Fibroblast of lung (primary cell): ENCODE results near the gene CLDN9. TPM values are rescaled to one million over a fixed set of nuclear protein-coding genes. Genes with fewer than 3 reads are reported as not detected.
"Not testable (repeated sequence)": the region's sequence is repeated elsewhere in the genome, so short reads cannot be mapped to it uniquely, and the experiment has no call there.

Experiments used
- DNase-seq, 2 donors: peaks; one replicate each; pipeline versions ENCODE4 v3.0.0 to v3.0.0-alpha.2; 2010; ENCODE audit warnings: low read depth in 2 of 2
- H2AFZ ChIP-seq: 2 replicates; pipeline ENCODE4 v1.5.1; 2012; ENCODE audit warnings: low read length, control low read depth, inconsistent platforms
- H3K27ac ChIP-seq: 2 replicates; pipeline ENCODE4 v1.5.1; 2011; ENCODE audit warnings: low read length, control low read depth; ENCODE audit not compliant: insufficient read depth
- H3K27me3 ChIP-seq: 2 replicates; pipeline ENCODE4 v1.5.1; 2011; ENCODE audit warnings: mild to moderate bottlenecking, low read length; ENCODE audit not compliant: control insufficient read depth, insufficient read depth
- H3K36me3 ChIP-seq: 2 replicates; pipeline ENCODE4 v1.5.1; 2011; ENCODE audit warnings: low read length; ENCODE audit not compliant: control insufficient read depth, insufficient read depth
- H3K4me1 ChIP-seq: 2 replicates; pipeline ENCODE4 v1.5.1; 2011; ENCODE audit warnings: low read length; ENCODE audit not compliant: control insufficient read depth, insufficient read depth; ENCODE audit errors: extremely low read depth
- H3K4me2 ChIP-seq: 2 replicates; pipeline ENCODE4 v1.5.1; 2011; ENCODE audit warnings: low read length, control low read depth; ENCODE audit not compliant: insufficient read depth; ENCODE audit errors: extremely low read depth
- H3K4me3 ChIP-seq, 4 experiments: fragments of 200-600 bp in 1 of 4; sonication (generic) in 1 of 4; replicated peaks in 1 of 4; 2 replicates each; pipeline ENCODE4 v1.5.1; 2011 to 2016; ENCODE audit warnings: low read length in 4 of 4, low read depth in 3 of 4, mild to moderate bottlenecking in 3 of 4, control low read depth in 2 of 4, inconsistent platforms in 1 of 4, mixed read lengths in 1 of 4; ENCODE audit not compliant: insufficient read depth in 1 of 4; ENCODE audit errors: control extremely low read depth in 1 of 4
- H3K79me2 ChIP-seq: 2 replicates; pipeline ENCODE4 v1.5.1; 2012; ENCODE audit warnings: mild to moderate bottlenecking, low read length, inconsistent platforms; ENCODE audit not compliant: control insufficient read depth, insufficient read depth
- H3K9ac ChIP-seq: 2 replicates; pipeline ENCODE4 v1.5.1; 2011; ENCODE audit warnings: mild to moderate bottlenecking, low read length, control low read depth; ENCODE audit not compliant: insufficient read depth
- H3K9me3 ChIP-seq: 2 replicates; pipeline ENCODE4 v1.5.1; 2012; ENCODE audit warnings: low read depth, low read length; ENCODE audit not compliant: control insufficient read depth, insufficient read depth
- H4K20me1 ChIP-seq: 2 replicates; pipeline ENCODE4 v1.5.1; 2011; ENCODE audit warnings: low read length; ENCODE audit not compliant: control insufficient read depth, insufficient read depth; ENCODE audit errors: extremely low read depth
- CTCF ChIP-seq, 2 donors: IDR thresholded peaks in 1 of 2; conservative IDR thresholded peaks in 1 of 2; 1 replicate in 1 of 2; 2 replicates in 1 of 2; pipeline ENCODE4 v1.5.1; 2011 to 2012; ENCODE audit warnings: low read length in 2 of 2, control low read depth in 1 of 2, inconsistent platforms in 1 of 2, low read depth in 1 of 2, mild to moderate bottlenecking in 1 of 2
- EZH2 ChIP-seq: IDR thresholded peaks from 2 replicates; pipeline ENCODE4 v1.5.1; 2012; ENCODE audit warnings: low read length, control low read depth, mild to moderate bottlenecking; ENCODE audit errors: missing control alignments
- polyA plus RNA-seq, 2 donors: library from polyadenylated mRNA; depleted of rRNA in 1 of 2; stranded (reverse) in 1 of 2; unstranded in 1 of 2; fragments of >200 nt; gene quantifications; 2 replicates each; pipeline ENCODE4 v1.2.1, GENCODE V29; 2011 to 2012; ENCODE audit warnings: missing spikeins in 1 of 2
- total RNA-seq: library from RNA; depleted of rRNA; stranded (reverse); fragments of >200 nt; gene quantifications from 2 replicates; pipeline ENCODE4 v1.2.1, GENCODE V29; 2014

Gene CLDN9
- total and polyA plus RNA-seq, 2 donors (not counting 1 experiment from before 2014, with no cell fraction given) = not detected

- H3K79me2 ChIP-seq, H3K4me2 ChIP-seq, H3K4me1 ChIP-seq, H3K9ac ChIP-seq, H4K20me1 ChIP-seq, H2AFZ ChIP-seq, H3K9me3 ChIP-seq, H3K36me3 ChIP-seq, H3K27ac ChIP-seq, H3K4me3 ChIP-seq, DNase-seq: not testable (repeated sequence)
- H3K27me3 ChIP-seq = peaks cover 18% of the 10 kb centered on the region
Observed at GRCh38 chr16:3053330-3053710, 40.6 kb downstream of the CLDN9 start.

GRCh38 chr16:3054965-3055733 is 42.4 kb downstream of the CLDN9 start:
- H3K9ac ChIP-seq = no peak overlapping the region
- no peaks in the 10 kb centered on the region for H3K9me3 ChIP-seq
- no peaks in the 10 kb centered on the region for H3K4me1 ChIP-seq
- H3K79me2 ChIP-seq = no peaks in the 10 kb centered on the region
- no peaks in the 10 kb centered on the region for H3K36me3 ChIP-seq
- no peak overlapping the region for H2AFZ ChIP-seq
- H4K20me1 ChIP-seq = no peaks in the 10 kb centered on the region
- no peak for TF ChIP-seq EZH2
- no peak for TF ChIP-seq CTCF (conservative IDR thresholded peaks at IDR 0.05 in 1 of 2, IDR thresholded peaks at IDR 0.05 in 1 of 2; ENCODE audit: low read depth in 1 of 2, low read length in 2 of 2)
- DNase-seq = no peak
- no peak overlapping the region for H3K4me2 ChIP-seq
- no peak overlapping the region for H3K4me3 ChIP-seq
- peaks cover 7% of the 10 kb centered on the region for H3K27me3 ChIP-seq
- no peak overlapping the region for H3K27ac ChIP-seq

DNA sequence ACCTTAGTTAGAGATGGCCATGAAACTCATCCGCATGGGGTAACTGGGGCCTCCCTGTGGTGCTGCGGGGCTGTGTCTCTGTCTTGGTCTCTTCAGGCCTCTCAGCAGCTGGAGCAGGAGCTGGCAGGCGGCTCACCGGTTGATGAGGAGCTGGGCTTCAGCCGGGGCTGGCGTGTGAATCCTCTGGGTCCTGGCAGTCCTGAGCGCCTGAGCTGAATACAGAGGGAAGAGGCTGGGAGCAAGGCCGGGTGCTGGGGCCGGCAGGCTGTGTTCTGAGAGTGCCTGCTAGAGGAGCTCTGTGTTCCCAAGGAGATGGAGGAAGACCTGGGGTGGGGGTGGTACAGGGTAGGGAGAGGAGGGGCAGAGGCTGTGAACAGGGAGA is 43.0 kb downstream of the CLDN9 start:
- not testable (repeated sequence) for H3K4me1 ChIP-seq, H3K4me3 ChIP-seq, H3K9me3 ChIP-seq, H3K36me3 ChIP-seq, DNase-seq, H3K9ac ChIP-seq, H3K4me2 ChIP-seq, H3K27ac ChIP-seq, H4K20me1 ChIP-seq, H3K27me3 ChIP-seq, H3K79me2 ChIP-seq, H2AFZ ChIP-seq

DNA sequence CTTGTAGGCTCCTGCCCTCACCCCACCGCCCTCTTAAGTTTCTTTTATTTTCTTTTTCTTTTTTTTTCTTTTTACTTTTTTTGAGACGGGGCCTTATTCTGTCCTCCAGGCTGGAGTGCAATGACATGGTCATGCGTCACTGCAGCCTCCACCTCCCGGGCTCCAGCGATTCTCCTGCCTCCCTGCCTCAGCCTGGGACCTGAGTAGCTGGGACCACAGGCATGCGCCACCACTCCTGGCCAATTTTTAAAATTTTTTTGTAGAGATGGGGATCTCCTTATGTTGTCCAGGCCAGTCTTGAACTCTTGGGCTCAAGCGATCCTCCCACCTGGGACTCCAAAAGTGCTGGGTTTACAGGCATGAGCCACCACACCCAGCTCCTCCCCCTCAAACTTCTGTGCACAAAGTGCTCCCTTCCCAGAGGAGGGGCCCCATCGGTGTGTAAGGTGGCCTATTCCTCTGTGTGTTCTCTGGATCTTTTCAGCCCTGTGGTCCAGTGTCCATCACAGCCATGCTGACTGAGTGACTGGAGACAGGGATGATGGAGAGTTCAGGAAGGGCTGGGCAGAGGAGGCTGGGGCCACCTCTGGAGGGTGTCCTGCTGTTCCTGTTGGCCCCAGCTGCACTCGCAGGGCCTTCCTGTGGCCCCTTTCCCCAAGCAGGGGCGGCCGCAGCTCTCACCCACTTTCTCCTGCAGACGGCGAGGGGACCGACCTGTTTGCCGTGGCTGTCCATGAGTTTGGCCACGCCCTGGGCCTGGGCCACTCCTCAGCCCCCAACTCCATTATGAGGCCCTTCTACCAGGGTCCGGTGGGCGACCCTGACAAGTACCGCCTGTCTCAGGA is 43.8 kb downstream of the CLDN9 start:
- Histone ChIP-seq H3K4me1 (no peaks in the 10 kb centered on the region), H3K9ac (no peak overlapping the region), H3K27me3 (no peaks in the 10 kb centered on the region), H2AFZ (no peak overlapping the region), H3K4me3 (no peak overlapping the region), H3K27ac (no peak overlapping the region), H3K79me2 (no peaks in the 10 kb centered on the region), H3K36me3 (no peaks in the 10 kb centered on the region), H3K9me3 (no peaks in the 10 kb centered on the region), H4K20me1 (no peaks in the 10 kb centered on the region), H3K4me2 (no peak overlapping the region)
- no peak for DNase-seq
- TF ChIP-seq EZH2 (no peak), CTCF (conservative IDR thresholded peaks at IDR 0.05 in 1 of 2, IDR thresholded peaks at IDR 0.05 in 1 of 2; ENCODE audit: low read depth in 1 of 2, low read length in 2 of 2) (no peak)
